HG02981 (cell line): ENCODE results near the gene SLC51B.
"Not testable (repeated sequence)": the region's sequence is repeated elsewhere in the genome, so short reads cannot be mapped to it uniquely, and the experiment has no call there.

Experiments
- ATAC-seq: cut with Tn5 transposase; IDR thresholded peaks from one replicate; pipeline ENCODE4 v1.9.1; 2021; ENCODE audit warnings: mild to moderate bottlenecking, moderate library complexity; ENCODE audit not compliant: unreplicated experiment

SLC51B gene

DNA sequence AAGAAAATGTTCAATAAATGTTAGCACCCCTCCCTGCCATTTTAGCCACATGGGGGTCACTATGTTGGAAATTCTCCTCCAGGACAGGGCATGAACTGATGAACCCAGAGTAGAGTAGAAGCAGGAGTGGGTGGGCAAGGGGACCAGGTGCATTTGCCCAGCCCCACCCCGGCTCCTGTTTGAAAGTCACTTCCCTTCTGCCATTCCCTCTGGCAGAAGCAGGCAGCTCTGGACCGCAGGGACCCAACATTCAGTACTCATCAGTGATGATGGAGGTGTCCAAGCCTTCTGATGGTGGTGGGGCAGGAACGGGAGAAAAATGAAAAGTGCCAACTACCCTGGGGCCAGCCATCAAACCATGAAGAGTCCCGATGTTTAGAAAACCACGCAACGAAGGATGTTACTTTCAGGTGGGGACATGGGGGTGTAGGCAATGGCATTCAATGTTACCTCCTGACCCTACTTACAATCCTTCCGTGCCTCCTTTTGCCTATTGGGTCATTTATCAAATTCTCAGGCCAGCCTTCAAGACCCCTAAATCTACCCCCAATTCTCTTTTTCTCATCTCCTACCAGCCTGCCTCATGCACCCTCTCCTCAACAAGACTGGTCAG, 52.6 kb downstream of the SLC51B start:
- no peak for ATAC-seq

DNA sequence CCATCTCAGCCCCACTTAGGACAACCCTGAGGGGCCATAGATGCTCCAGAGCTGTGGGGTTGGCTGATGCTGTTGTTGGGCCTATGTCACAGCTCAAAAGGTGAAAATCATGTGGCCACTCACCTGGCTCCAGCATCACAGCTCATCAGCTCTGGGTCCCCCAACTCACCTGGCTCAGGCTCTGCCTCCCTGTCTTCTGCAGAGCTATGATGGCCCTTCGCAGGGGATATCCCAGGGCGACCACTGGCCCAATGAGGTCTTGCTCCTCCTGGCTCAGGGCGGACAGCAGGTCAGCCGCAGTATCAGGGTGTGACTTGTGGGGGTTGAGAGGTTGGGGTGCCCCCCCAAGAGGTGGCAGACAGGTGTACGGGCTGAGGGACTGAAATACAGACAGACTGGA, 54.1 kb downstream of the SLC51B start:
- no peak for ATAC-seq

GRCh38 chr15:65099801-65100200, 54.6 kb downstream of the SLC51B start:
- not testable (repeated sequence) for ATAC-seq

DNA sequence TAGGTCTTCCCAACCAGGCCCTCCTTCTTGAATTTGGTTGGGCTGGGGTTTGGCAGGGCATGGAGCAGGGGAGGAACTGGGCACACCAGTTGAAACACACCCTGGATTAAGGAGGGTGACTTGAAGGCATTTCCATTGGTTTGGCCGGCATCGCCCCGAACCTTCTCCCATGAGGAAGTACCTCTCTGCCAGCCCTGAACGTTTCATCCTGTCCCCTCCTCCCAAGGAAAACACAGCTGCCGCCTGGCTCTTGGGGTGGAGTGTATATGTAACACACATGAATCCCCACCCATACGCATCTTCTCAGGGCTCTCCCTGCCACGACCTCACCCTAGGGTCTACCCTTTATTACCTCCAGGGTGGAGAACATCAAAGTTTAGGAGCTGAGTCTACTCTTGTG, 55.3 kb downstream of the SLC51B start:
- ATAC-seq, result no peak

DNA sequence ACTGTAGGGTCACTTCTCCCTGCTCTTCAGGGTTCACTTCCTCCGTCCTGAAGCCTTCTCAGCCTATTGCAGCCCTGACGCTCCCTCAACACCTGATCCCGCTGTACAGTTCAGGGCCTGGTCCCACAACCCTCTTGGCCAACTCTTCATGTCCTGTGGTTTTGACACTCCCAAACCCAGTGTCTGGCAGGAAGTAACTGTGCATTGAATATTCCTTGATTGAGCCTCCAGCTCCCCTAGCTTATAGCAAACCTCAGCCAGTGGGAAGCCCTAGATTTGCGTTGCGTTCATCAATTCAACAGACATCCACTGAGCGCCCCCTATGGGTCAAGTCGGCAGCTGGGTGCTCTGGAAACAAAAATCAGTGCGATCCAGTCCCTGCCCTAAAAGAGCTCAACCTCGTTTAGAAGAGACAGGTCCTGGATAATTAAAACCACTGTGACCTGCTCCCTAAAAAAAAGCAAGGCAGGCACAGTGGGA, 56.3 kb downstream of the SLC51B start:
- ATAC-seq, result no peak

GRCh38 chr15:65101891-65102708, 56.9 kb downstream of the SLC51B start:
- no peak for ATAC-seq

GRCh38 chr15:65102912-65103311, 57.7 kb downstream of the SLC51B start:
- ATAC-seq, result no peak
